Measurements from ENCODE around the gene ADAMTS17.

ADAMTS17 gene

DNA sequence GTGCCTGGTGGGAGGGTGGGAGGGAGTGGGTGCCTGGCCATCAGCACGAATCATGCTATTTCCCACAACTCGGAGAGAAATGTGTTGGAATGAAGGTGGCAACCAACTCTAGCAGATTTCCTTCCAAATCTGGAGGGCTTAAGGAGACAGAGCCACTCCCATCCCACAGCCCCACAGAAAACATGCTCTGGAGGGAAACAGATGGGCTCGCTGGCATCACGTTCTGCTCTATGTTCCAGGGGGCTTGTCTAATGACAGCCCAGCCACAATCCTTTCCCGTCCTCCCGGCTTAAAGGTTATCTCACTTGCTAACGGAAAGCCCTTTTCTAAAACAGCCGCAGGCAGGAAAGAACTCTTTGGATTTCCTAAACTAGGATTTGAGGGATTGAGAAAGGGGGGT, 65.3 kb downstream of the ADAMTS17 start:
- DNase-seq (ENCODE audit: low spot score) = no peak

DNA sequence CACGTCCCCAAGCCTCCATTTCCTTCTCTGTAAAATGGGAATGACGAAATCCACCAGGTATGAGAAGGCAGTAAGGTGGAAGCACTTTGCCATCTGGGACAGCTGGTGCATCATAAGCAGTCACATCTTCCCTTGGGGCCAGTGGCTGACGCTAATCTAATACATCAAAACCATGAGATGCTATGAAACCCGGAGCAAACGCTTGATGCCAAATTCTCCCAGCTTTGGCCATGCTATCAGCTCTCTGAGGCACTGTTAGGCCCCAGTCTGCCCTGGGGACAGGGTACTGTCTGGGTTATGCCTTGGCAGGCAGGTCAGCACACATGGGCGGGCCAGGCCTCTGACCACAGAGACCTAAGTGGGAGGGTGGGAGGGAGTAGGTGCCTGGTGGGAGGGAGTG, 66.1 kb downstream of the ADAMTS17 start:
- no peak for DNase-seq (ENCODE audit: low spot score)

DNA sequence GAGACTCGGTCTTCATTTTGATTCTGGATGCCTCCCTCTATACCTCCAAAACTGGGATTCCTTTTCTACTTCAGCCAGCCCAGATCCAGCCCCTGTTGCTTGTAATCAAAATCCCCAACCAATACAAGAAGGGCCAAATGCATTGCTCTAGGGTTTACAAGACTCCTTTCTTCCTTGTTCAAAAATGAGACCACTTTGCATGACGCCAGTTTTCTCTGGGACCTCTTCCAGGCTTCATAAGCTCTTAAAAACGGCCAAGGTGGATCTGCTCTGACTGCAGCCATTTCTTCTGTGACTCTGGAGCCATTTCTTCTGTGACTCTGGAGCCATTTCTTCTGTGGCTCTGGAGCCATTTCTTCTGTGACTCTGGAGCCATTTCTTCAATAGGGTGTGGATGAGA, 71.9 kb downstream of the ADAMTS17 start:
- no peak for DNase-seq (ENCODE audit: low spot score)

DNA sequence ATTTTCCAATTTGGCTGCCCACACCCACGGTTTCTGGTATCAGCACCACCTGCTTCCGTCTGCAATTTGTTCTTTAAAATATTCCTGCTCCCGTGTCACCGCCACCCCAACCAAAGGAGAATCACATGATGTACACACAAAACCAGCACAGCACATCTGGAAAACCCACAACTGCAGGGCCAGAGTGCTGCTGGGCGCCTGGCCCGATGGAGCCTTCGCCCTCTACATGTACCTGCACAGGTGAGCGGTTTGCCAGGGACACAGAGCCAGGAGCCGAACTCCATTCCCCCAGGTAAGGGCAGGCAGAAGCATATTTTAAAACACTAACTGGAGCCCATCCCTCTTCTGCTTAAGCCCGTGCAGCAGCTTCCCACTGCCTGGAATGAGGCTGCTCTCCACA, 75.6 kb downstream of the ADAMTS17 start:
- no peak for DNase-seq (ENCODE audit: low spot score)

DNA sequence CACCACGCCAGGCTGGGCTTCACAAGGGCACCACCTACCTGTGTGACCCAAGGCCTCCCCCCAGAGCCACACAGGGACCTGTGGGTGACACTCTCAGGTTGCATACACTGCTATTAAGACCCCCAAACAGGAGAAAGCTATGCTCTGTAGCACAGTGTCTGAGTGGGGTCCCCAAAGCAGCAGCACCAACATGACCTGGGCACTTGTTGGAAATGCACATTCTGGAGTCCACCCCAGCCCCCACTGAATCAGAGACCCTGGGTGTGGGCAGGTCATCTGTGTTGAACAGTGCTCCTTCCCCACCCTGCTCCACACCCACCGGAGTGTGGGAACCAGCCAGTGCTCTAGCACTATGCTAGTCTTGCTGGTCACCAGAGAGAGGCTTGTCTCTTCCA, 76.1 kb downstream of the ADAMTS17 start:
- no peak for DNase-seq (ENCODE audit: low spot score)

DNA sequence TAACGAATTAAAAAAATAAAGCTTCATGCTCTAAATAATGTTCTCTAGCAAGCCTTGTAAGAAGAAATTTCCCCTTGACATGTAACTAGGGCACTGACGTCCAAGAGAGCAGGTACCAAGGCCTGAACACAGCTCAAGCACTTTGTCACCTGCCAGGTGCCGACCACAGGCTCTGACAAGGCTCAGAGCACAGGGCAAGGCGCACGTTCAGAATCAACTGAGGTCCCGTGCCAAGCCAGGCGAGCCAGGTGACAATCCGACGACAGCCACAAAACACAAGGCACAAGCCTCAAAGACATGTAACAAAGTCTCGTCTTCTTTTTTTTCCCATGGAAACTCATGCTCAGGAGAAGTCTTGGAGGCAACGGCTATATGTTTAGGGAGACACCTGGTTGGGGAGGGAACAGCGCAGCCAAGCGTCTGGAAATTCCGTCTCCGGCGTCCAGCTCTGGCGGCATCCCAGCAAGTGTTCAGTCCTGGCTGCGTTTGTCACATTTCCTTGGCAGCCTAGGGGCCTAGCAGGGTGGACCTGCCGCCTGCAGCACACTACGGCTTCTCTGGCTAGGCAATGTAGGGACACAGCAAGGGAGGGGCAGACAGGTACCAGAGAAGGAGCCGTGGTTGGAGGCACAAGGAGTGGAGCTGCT, 76.7 kb downstream of the ADAMTS17 start:
- no peak for DNase-seq (ENCODE audit: low spot score)

DNA sequence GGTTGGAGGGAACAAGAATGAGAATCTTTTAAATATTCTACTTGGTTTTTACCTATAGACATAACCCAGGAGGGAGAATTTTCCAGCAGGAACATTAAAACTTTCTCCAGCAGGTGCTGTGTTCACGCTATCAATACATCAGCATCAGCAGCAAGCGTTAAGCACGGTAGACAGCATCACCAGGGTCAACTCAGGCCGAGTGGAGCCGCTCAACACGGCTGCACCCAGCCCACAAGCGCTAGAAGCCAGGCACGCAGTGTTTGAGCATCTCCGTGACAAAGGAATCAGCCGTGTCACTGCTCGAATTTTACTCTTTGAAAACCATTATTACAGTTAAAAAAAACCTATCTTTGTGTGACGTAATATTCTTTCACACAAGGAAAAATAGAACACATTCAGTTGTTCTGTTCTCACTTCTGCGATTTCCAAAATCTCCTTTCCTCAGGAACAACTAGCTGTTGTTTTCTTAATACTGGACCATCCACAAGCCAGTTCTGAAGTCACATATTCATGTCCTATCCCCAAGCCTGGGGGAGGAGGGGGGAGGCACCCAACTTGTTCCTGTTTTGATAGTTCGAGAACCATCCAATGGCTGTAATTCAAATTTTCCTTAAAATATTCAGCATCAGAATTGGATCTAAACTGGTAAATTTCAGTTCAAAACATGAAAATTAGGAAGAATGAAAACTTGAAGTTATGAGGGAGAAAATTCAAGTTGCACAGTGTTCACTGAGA, 77.9 kb downstream of the ADAMTS17 start:
- DNase-seq (ENCODE audit: low spot score) = no peak

DNA sequence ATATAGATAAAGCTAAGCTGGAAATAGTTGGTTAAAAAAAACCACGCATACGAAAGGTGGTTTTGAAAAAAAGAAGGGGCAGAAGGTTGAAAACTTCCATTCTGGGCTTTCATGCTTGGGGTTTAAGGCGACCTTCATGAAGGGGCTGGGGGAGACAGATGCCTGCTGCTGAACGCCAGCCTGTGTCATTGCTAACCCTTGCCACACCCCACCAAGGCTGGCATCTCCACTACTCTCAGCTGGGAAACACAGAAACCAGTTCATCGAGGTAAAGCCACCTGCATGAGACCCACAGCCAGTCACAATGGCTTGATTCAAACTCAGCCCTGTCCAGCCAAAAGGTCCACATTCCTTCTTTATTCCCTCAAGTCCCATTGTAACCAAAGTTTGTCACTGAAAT, 78.7 kb downstream of the ADAMTS17 start:
- no peak for DNase-seq (ENCODE audit: low spot score)

DNA sequence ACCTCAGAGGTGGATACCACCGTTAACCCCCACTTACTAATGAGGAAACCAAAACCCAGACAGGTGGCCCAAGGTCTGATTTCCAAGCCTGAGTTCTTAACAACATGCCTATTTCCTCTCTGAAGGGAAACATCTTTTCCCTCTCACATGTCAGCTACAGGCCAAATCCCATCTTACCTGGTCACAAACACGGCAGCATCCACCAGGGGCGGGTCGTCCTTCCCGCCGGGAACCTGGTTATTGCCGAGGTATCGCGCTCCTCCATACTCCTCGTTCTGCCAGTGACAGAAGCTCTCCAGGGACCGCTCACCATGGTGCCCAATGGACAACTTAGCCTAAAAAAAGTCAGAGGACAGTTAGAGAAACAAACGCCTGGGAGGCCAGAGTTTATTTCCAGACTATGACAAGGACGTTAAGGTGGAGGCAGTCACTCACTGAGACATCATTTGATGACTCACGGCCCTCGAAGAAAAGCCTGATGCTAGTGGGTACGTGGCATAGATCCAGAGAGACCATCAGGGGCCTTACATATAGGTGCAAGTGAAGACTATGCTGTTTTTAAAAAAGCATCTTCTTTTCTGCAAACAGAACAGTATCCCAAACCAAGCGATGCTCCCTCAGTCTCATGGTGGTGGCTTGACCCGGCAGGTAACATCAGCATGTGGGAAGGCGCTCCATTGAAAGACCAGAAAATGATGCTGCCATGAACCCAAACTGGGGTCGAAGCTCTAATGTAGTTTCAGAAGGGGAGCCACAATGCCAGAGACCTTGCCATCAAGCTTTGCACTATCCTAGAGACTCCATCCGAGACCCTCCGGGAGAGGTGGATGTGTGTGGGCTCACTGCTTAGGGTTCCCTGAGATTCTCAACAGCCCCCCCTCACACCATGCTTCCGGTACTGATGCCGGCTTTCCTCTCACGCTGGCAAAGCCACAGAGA, 80.2 kb downstream of the ADAMTS17 start:
- no peak for DNase-seq (ENCODE audit: low spot score)

DNA sequence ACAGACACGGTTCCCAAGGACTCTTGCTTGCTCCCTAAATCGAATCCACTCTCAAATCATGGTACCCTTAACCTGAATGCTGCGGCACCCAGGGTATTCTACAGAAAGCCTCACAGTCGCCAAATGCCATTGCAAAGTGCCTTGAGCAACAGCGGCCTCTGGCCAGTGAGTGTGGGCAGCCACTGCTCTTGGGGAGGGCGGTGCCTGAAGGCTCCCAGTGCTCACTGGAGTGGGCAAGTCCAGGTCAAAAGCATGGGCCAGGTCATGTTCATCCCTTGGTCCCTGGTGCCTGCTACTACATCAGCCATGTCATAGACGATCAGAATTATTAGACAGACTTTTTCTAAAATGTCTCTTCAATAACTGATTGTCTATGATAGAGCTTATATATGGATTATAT, 82.5 kb downstream of the ADAMTS17 start:
- no peak for DNase-seq (ENCODE audit: low spot score)

DNA sequence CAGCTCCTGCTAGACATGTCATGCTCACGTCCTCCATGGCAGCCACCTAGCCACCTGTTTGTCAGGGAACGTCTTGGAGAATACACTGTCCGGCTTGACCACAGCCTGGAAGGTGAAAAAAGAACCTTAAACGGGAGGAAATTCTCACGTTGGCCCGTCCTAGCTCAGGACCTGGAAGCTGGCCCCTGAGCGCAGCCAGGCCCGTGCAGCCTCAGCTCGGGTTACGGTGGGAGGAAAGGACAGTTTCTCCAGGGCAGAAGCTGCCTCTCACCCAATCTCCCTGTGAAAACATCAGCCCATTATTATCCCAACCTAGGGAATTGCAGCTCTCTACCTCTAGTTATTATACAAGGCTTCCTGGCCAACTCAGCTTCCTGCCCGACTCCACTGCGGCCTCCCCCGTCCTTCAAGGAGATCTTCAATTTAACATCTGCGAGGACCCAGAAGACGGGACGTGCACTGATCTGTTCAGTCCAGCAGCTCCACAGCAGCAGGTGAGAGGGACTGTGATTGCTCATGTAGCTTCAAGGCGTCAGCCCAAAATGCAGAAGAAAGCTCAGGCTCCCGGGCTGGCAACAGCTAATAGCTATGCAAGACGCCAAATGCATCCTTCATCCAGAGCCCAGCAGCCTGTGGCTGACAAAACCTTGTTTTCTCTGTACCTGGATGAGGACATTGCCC, 84.7 kb downstream of the ADAMTS17 start:
- DNase-seq (ENCODE audit: low spot score) = no peak

DNA sequence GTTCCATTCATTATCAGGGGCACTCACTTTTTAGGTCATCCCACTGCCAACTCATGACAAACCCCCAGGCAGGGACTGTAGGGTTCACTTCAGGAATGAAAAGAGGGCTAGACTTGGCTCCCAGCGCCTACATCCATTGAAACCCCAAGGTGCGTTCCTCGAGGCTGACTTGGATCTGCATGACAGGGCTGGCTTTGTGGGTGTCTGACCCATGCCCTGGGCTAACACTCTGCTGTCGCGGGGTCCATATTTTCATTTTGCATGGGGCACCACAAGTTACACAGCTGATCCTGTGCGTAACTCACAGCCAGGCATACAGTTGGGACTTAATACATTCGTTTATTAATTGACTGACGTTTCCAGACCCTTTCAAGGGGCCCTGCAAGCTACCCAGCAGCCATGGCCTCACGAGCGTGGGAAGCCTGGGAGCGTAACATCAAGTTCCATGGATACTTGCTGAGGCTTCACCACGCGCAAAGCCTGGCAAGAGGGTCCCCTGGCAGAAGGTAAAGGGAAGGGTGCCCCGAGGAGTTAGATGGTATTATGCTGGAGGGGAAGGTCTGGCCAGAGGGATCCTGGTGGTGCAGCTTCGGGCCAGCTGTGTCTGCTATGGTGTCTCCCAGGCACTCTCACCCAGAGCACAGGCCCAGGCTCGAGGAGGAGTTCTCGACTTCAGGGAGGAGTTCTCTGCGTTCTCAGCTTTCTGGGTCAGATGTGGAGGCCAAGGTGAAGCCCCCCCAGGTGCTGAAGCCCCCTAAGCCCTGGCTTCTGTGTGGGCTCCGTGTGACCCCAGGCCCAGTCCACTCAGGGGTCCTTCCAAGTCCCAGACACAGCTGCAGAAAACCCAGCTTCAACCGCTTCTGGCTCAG, 85.4 kb downstream of the ADAMTS17 start:
- no peak for DNase-seq (ENCODE audit: low spot score)

DNA sequence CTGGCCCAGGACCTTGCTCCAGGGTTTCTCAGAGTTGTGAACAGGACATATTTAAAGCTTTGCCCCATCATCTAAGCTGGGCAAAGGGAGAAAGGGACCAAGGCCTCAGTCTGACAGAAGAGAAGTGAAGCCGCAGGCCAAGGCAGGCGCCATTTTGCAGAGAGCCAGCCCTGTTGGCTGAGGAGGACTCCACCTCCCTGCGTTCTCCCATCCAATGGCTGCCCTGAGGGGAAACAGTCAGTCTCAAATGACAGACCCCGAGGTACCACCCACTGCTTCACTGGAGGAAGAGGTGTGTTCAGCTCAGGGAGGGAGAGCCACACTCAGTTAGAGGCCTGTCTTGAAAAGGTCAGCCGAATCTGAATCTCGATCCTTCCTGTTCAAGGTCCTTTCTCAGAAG, 86.1 kb downstream of the ADAMTS17 start:
- no peak for DNase-seq (ENCODE audit: low spot score)

DNA sequence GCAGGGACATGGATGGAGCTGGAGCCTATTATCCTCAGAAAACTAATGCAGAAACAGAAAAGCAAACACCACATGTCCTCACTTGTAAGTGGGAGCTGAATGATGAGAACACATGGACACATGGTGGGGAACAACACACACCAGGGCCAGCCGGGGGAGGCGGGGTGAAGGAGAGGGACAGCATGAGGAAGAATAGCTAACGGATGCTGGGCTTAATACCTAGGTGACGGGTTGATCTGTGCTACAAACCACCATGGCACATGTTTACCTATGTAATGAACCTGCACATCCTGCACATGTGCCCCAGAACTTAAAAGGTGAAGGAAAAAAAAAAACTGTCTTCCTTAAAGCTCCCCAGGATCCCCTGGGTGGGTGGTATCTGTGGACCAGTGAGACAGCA, 87.1 kb downstream of the ADAMTS17 start:
- no peak for DNase-seq (ENCODE audit: low spot score)

DNA sequence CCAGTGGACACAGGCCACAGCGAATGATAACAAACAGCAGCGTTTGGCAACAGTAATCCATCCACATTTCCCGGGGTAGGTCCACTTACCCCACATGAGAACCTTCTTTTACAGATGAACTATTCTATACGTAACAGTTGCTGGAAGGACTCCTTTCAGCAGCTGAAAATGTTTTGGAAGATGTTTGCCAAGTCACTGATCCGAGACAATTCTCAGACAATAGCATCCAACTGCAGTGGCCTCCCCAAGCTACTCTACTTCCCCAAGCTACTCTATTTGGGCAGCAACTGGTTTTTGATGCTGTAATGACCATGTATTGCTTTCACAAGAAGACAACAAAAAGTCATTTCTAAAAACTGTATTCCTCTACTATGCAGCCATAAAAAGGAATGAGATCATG, 87.5 kb downstream of the ADAMTS17 start:
- DNase-seq (ENCODE audit: low spot score) = no peak

DNA sequence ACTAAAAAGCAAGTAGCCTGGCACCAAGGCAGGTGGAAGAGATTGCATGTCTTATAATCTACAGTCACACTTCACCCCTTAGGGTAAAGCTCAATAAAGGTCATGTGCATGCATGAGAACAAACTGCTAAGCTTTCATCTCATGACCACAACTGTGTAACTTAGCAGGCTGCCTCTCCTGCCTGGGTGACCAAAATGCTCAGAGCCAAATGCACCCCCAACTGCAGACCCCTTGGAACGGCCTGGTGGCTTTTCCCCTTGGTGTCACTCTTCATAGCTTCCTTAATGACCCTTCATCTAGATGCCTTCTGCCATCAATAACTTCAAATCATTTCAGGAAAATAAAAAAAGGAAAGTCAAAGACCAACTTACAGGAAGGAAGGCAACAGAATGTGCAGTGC, 88.1 kb downstream of the ADAMTS17 start:
- DNase-seq (ENCODE audit: low spot score) = no peak

DNA sequence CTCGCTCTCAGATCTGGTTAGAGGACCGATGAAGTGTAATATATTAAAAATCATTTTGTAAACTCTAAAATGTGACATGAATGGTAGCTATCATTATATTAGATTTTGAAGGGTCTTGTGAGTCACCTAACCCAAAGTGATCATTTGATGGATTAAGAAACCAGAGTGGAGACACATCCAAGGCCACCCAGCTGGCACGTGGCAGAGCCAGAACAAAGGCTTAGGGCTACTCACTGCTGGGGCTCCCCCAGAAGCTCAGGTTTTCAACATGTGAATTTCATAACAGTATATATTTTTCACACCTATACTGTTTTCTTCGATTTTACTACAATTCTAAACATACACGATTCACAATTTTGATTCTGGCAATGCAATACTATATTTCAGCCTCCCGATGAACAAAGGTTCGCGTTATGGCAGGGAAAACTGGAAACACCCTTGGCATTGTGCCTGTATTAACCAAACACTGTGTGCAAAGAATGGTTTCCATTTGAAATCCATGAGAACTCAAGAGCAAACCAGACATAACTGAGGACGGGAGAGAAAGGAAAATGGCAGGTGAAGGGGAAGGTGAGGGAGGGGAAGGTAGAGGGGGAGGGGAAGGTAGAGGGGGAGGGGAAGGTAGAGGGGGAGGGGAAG, 88.9 kb downstream of the ADAMTS17 start:
- DNase-seq (ENCODE audit: low spot score) = no peak

DNA sequence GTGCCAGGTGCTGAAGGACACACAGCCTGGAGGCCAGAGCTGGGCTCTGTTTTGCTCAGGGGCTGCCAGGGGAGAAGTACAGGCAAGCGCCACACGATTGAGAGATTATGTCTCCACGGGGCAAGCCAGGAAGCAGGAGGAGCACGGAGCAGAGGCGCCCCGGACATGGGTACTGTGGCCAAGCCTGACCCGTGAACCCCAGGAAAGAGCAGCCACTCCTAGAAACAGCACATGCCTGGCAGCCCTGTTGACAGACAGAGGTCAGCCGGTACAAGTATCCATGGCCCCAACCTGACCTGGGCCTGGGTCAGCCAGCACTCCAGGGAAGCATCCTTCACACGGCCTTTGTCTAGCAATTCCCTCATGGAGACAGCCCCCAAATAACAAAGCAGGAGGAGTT, 89.4 kb downstream of the ADAMTS17 start:
- DNase-seq (ENCODE audit: low spot score) = no peak

DNA sequence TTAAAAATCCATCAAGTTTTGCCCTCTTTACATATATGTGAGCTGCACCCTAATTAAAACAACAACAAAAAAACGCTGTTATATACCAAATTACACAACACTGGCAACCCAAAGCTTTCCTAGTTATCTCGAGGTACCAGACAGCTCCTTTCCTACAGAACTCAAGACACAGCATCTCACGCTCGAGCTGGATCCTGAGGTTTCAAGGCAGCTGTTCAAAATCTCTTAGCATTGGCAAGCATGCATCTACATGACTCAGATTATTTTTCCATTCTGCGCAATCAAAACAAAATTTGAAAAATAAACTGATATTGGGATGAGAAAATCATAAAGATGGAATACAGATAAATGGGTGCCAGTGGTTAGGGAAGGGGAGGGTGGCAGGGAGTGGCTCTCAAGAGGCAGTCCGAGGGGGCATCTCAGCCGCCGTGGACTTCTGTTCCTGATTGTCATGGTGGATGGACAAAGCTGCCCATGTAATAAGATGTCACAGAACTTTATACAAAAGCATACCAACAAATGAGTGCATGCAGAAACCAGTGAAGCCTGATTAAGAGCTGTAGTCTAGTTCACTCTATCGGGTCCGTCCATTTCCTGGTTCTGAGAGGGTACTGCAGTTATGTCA, 91.5 kb downstream of the ADAMTS17 start:
- no peak for DNase-seq (ENCODE audit: low spot score)

DNA sequence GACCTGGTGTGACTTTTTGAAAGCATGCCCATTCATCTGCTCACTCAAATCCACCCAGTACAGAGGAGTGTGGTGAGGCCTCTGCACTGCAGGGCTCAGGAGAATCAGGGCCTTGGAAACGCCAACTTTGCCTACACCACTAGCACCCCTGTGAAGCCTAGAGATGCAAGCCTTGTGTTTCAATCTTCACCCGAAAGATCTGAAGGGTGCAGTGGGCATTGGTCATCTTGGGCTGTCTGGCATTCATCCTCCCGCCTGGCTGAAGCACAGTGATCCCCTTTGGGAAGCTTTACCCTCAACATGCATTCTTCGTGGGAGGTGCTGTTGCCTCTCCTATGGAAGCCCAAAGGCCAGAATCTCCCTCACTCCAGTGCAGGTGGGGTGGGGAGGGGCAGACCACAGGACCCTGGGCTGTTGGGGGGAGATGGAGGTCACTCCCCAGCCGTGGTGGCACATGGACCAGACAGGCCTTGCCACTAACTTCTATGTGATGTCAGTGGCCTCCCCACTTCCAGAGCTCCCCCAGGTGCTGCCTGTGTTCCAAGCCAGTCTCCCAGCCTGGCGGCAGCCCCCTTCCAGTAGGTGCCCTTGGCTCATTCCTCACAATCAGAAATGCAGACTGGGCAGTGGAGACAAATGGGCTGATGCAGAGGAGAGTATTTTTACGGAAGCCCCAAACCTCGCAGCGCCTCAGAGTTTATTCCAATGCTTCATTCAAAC, 92.5 kb downstream of the ADAMTS17 start:
- DNase-seq (ENCODE audit: low spot score) = no peak
